Esophagus (tissue), 2 donors: ENCODE results near the gene LTBP2. TPM values are rescaled to one million over a fixed set of nuclear protein-coding genes. Genes with fewer than 3 reads are reported as not detected.

Source experiments
- H3K27ac ChIP-seq, 2 donors: one replicate each; pipeline ENCODE4 v1.5.1; 2013; ENCODE audit warnings: low read depth in 2 of 2, mild to moderate bottlenecking in 2 of 2, inconsistent platforms in 1 of 2, low read length in 1 of 2, moderate library complexity in 1 of 2
- H3K27me3 ChIP-seq, 2 donors: one replicate each; pipeline ENCODE4 v1.6.1; 2013; ENCODE audit warnings: low read length in 2 of 2, control low read depth in 1 of 2, mild to moderate bottlenecking in 1 of 2; ENCODE audit not compliant: insufficient read depth in 2 of 2, control insufficient read depth in 1 of 2
- H3K36me3 ChIP-seq, 2 donors: one replicate each; pipeline ENCODE4 v1.6.1; 2013; ENCODE audit warnings: low read length in 1 of 2; ENCODE audit not compliant: control insufficient read depth in 2 of 2, insufficient read depth in 2 of 2
- H3K4me1 ChIP-seq, 2 donors: one replicate each; pipeline ENCODE4 v1.6.1; 2013; ENCODE audit warnings: low read length in 1 of 2; ENCODE audit not compliant: control insufficient read depth in 2 of 2, insufficient read depth in 2 of 2
- H3K4me3 ChIP-seq, 2 donors: one replicate each; pipeline ENCODE4 v1.5.1; 2013; ENCODE audit warnings: low read length in 2 of 2, mild to moderate bottlenecking in 2 of 2, low read depth in 1 of 2, moderate library complexity in 1 of 2
- H3K9me3 ChIP-seq, 2 donors: one replicate each; pipeline ENCODE4 v1.6.1; 2013; ENCODE audit warnings: mild to moderate bottlenecking in 2 of 2, low read depth in 1 of 2, low read length in 1 of 2, moderate library complexity in 1 of 2; ENCODE audit not compliant: control insufficient read depth in 2 of 2, insufficient read depth in 1 of 2
- WGBS, 2 donors: extraction: QIAGEN DNeasy Blood & Tissue Kit; methylation state at CpG; one replicate each; pipeline ENCODE4 v1.1.7; 2013; 5-methylcytosine and 5-hydroxymethylcytosine counted together
- polyA plus RNA-seq, 2 donors: library from polyadenylated mRNA; stranded (reverse); fragments of 200-250 nt; gene quantifications; one replicate each; pipeline ENCODE4 v1.2.3, GENCODE V29; 2013
- donor health status: healthy with polysubstance abuse.
- donor health status: Bipolar disorder and iron deficiency.

Gene LTBP2
- polyA plus RNA-seq, 2 donors, result 4.7 to 5.5 TPM

GRCh38 chr14:74571441-74571841, 40.6 kb downstream of the LTBP2 start:
- H3K4me3 ChIP-seq, result no peak overlapping the region
- H3K36me3 ChIP-seq, result no peaks in the 10 kb centered on the region
- 25 to 37% methylated on average over 9 of the region's 9 CpGs for WGBS, 2 donors
- peak overlapping the region; percentile 86 to 91 for H3K27ac ChIP-seq
- no peaks in the 10 kb centered on the region for H3K9me3 ChIP-seq
- peaks cover 17 to 32% of the 10 kb centered on the region in 2 donors for H3K4me1 ChIP-seq
- H3K27me3 ChIP-seq, result no peaks in the 10 kb centered on the region

GRCh38 chr14:74570696-74571095, 41.3 kb downstream of the LTBP2 start:
- H3K36me3 ChIP-seq, result no peaks in the 10 kb centered on the region
- H3K27me3 ChIP-seq, result no peaks in the 10 kb centered on the region
- H3K4me3 ChIP-seq, result no peak overlapping the region
- 48 to 70% methylated on average over 5 of the region's 5 CpGs for WGBS, 2 donors
- H3K9me3 ChIP-seq, result no peaks in the 10 kb centered on the region
- peaks cover 17 to 35% of the 10 kb centered on the region in 2 donors for H3K4me1 ChIP-seq
- peak overlapping the region; percentile 42 to 91 for H3K27ac ChIP-seq

GRCh38 chr14:74569806-74570591, 42.0 kb downstream of the LTBP2 start:
- H3K27ac ChIP-seq, result peak overlapping the region; percentile 42 to 91
- H3K9me3 ChIP-seq, result no peaks in the 10 kb centered on the region
- 42 to 46% methylated on average over 8 of the region's 8 CpGs for WGBS, 2 donors
- H3K4me1 ChIP-seq, result peaks cover 17 to 35% of the 10 kb centered on the region in 2 donors
- H3K36me3 ChIP-seq, result no peaks in the 10 kb centered on the region
- H3K27me3 ChIP-seq, result no peaks in the 10 kb centered on the region
- H3K4me3 ChIP-seq, result no peak overlapping the region

- Histone ChIP-seq H3K4me3 (no peak overlapping the region), H3K27me3 (no peaks in the 10 kb centered on the region), H3K27ac (peak overlapping the region; percentile 42 to 91), H3K36me3 (no peaks in the 10 kb centered on the region), H3K9me3 (no peaks in the 10 kb centered on the region), H3K4me1 (peaks cover 17 to 35% of the 10 kb centered on the region in 2 donors)
- 33 to 53% methylated on average over 2 of the region's 2 CpGs for WGBS, 2 donors
Observed at GRCh38 chr14:74569387-74569786, 42.6 kb downstream of the LTBP2 start.

- Histone ChIP-seq H3K4me3 (no peak overlapping the region), H3K4me1 (peaks cover 17 to 35% of the 10 kb centered on the region in 2 donors), H3K27me3 (no peaks in the 10 kb centered on the region), H3K9me3 (no peaks in the 10 kb centered on the region), H3K36me3 (no peaks in the 10 kb centered on the region), H3K27ac (peak overlapping the region; percentile 52 to 64)
- WGBS, 2 donors, result 32 to 60% methylated on average over 3 of the region's 3 CpGs
Observed at GRCh38 chr14:74568911-74569310, 43.1 kb downstream of the LTBP2 start.

GRCh38 chr14:74568380-74568649, 43.7 kb downstream of the LTBP2 start:
- Histone ChIP-seq H3K27me3 (no peaks in the 10 kb centered on the region), H3K9me3 (no peaks in the 10 kb centered on the region), H3K27ac (peak overlapping the region; percentile 80 to 88), H3K4me1 (peaks cover 17 to 33% of the 10 kb centered on the region in 2 donors), H3K4me3 (no peak overlapping the region), H3K36me3 (no peaks in the 10 kb centered on the region)
- WGBS, 2 donors, result 27 to 53% methylated on average over 3 of the region's 3 CpGs

- no peaks in the 10 kb centered on the region for H3K27me3 ChIP-seq
- peak overlapping the region; percentile 80 to 88 for H3K27ac ChIP-seq
- H3K4me1 ChIP-seq, result peaks cover 12 to 32% of the 10 kb centered on the region in 2 donors
- H3K4me3 ChIP-seq, result no peak overlapping the region
- no peaks in the 10 kb centered on the region for H3K9me3 ChIP-seq
- no peaks in the 10 kb centered on the region for H3K36me3 ChIP-seq
- 50 to 69% methylated on average over 21 of the region's 21 CpGs for WGBS, 2 donors
Observed at GRCh38 chr14:74567646-74568379, 44.2 kb downstream of the LTBP2 start.

GRCh38 chr14:74567219-74567618, 44.8 kb downstream of the LTBP2 start:
- WGBS, 2 donors, result 58% methylated on average over 9 of the region's 9 CpGs
- no peak overlapping the region for H3K4me3 ChIP-seq
- no peaks in the 10 kb centered on the region for H3K36me3 ChIP-seq
- H3K27me3 ChIP-seq, result no peaks in the 10 kb centered on the region
- peak overlapping the region; percentile 80 to 88 for H3K27ac ChIP-seq
- H3K4me1 ChIP-seq, result peaks cover 12 to 32% of the 10 kb centered on the region in 2 donors
- H3K9me3 ChIP-seq, result no peaks in the 10 kb centered on the region

GRCh38 chr14:74566174-74567141, 45.6 kb downstream of the LTBP2 start:
- 38 to 50% methylated on average over 15 of the region's 15 CpGs for WGBS, 2 donors
- H3K36me3 ChIP-seq, result no peaks in the 10 kb centered on the region
- peak overlapping the region; percentile 80 to 88 for H3K27ac ChIP-seq
- no peak overlapping the region for H3K4me3 ChIP-seq
- no peaks in the 10 kb centered on the region for H3K9me3 ChIP-seq
- peaks cover 10 to 32% of the 10 kb centered on the region in 2 donors for H3K4me1 ChIP-seq
- no peaks in the 10 kb centered on the region for H3K27me3 ChIP-seq
